IMR-90 (cell line): ENCODE measurements around the gene SLC4A4. TPM values are rescaled to one million over a fixed set of nuclear protein-coding genes. Genes with fewer than 3 reads are reported as not detected.

Experiments used
- ATAC-seq: fragments of 200-7000 bp; cut with Tn5 transposase; 2 replicates; pipeline ENCODE4 v1.9.1; 2020; ENCODE audit warnings: low read depth, mild to moderate bottlenecking, moderate library complexity
- BruUV-seq: library from RNA; stranded (reverse); fragments of 400-500 nt; replicated peaks from 2 replicates; lab custom pipeline; 2021; lab: Mats Ljungman, UMichigan
- CTCF ChIA-PET: fragments of 300-600 bp; formaldehyde crosslinking; extraction: SDS; loops from one replicate; lab custom pipeline; 2021; ENCODE audit warnings: antibody characterized with exemption; lab: Yijun Ruan, JAX
- POLR2A ChIA-PET: fragments of 300-600 bp; sonication (Branson Sonifier 250); formaldehyde crosslinking; loops from one replicate; lab custom pipeline; 2022; ENCODE audit warnings: antibody characterized with exemption; ENCODE audit not compliant: unreplicated experiment; lab: Charles Lee
- DNase-seq: peaks from one replicate; pipeline ENCODE4 v3.0.0; 2013
- H2AFZ ChIP-seq: replicated peaks from 2 replicates; pipeline ENCODE3; 2013; ENCODE audit warnings: low read length, mild to moderate bottlenecking; ENCODE audit not compliant: poor library complexity
- H2AK5ac ChIP-seq: 2 replicates; pipeline ENCODE4 v1.6.1; 2013; ENCODE audit warnings: low read depth, low read length, inconsistent platforms
- H2AK9ac ChIP-seq: replicated peaks from 2 replicates; pipeline ENCODE3; 2013; ENCODE audit warnings: mild to moderate bottlenecking, low read depth, low read length, moderate library complexity; ENCODE audit not compliant: poor library complexity
- H2BK120ac ChIP-seq: 2 replicates; pipeline ENCODE4 v1.6.1; 2013; ENCODE audit warnings: low read depth, low read length, inconsistent platforms
- H2BK15ac ChIP-seq: 3 replicates; pipeline ENCODE4 v1.6.1; 2013; ENCODE audit warnings: low read depth, low read length, inconsistent platforms
- H2BK20ac ChIP-seq: 2 replicates; pipeline ENCODE4 v1.6.1; 2013; ENCODE audit warnings: low read depth, mild to moderate bottlenecking, inconsistent platforms, low read length, moderate library complexity
- H2BK5ac ChIP-seq: 2 replicates; pipeline ENCODE4 v1.6.1; 2013; ENCODE audit warnings: mild to moderate bottlenecking, low read depth, low read length, inconsistent platforms; ENCODE audit not compliant: poor library complexity, severe bottlenecking
- H3K14ac ChIP-seq: replicated peaks from 2 replicates; pipeline ENCODE4 v1.6.1; 2013; ENCODE audit warnings: low read depth, low read length, inconsistent platforms
- H3K18ac ChIP-seq: 2 replicates; pipeline ENCODE4 v1.6.1; 2013; ENCODE audit warnings: low read depth, low read length, control low read depth
- H3K23ac ChIP-seq: 2 replicates; pipeline ENCODE4 v1.6.1; 2013; ENCODE audit warnings: low read depth, low read length, inconsistent platforms
- H3K27ac ChIP-seq: 2 replicates; pipeline ENCODE4 v1.5.1; 2013; ENCODE audit warnings: mild to moderate bottlenecking, control low read depth, low read length; ENCODE audit not compliant: insufficient read depth
- H3K27me3 ChIP-seq: 2 replicates; pipeline ENCODE4 v1.6.1; 2013; ENCODE audit warnings: low read length; ENCODE audit not compliant: control insufficient read depth, insufficient read depth
- H3K36me3 ChIP-seq: 2 replicates; pipeline ENCODE4 v1.6.1; 2013; ENCODE audit warnings: low read length, mixed read lengths; ENCODE audit not compliant: control insufficient read depth, insufficient read depth
- H3K4ac ChIP-seq: 2 replicates; pipeline ENCODE4 v1.6.1; 2013; ENCODE audit warnings: low read depth, low read length, inconsistent platforms
- H3K4me1 ChIP-seq: 2 replicates; pipeline ENCODE4 v1.6.1; 2013; ENCODE audit warnings: low read length, mixed read lengths; ENCODE audit not compliant: control insufficient read depth, insufficient read depth
- H3K4me2 ChIP-seq: 2 replicates; pipeline ENCODE4 v1.6.1; 2013; ENCODE audit warnings: low read depth, mild to moderate bottlenecking, control low read depth, low read length, moderate library complexity
- H3K4me3 ChIP-seq: 2 replicates; pipeline ENCODE4 v1.5.1; 2013; ENCODE audit warnings: low read depth, mild to moderate bottlenecking, control low read depth, low read length, moderate library complexity; ENCODE audit not compliant: insufficient read depth
- H3K56ac ChIP-seq: 2 replicates; pipeline ENCODE4 v1.6.1; 2013; ENCODE audit warnings: low read length, inconsistent platforms; ENCODE audit not compliant: insufficient read depth; ENCODE audit errors: extremely low read depth
- H3K79me1 ChIP-seq, 2 experiments: 2 replicates each; pipeline ENCODE4 v1.6.1; 2013; ENCODE audit warnings: low read length in 2 of 2, inconsistent platforms in 1 of 2, low read depth in 1 of 2
- H3K9ac ChIP-seq: 2 replicates; pipeline ENCODE4 v1.6.1; 2013; ENCODE audit warnings: low read depth, low read length, control low read depth
- H3K9me1 ChIP-seq: 2 replicates; pipeline ENCODE4 v1.6.1; 2013; ENCODE audit warnings: low read length, inconsistent platforms; ENCODE audit not compliant: insufficient read depth
- H3K9me3 ChIP-seq: 2 replicates; pipeline ENCODE4 v1.6.1; 2013; ENCODE audit warnings: low read length; ENCODE audit not compliant: control insufficient read depth, insufficient read depth
- H4K20me1 ChIP-seq: 2 replicates; pipeline ENCODE4 v1.6.1; 2013; ENCODE audit warnings: low read length, inconsistent platforms; ENCODE audit not compliant: insufficient read depth
- H4K5ac ChIP-seq: 2 replicates; pipeline ENCODE4 v1.6.1; 2013; ENCODE audit warnings: mild to moderate bottlenecking, low read depth, low read length, control low read depth
- H4K8ac ChIP-seq, 2 experiments: 2 replicates each; pipeline ENCODE4 v1.6.1; 2013; ENCODE audit warnings: low read depth in 2 of 2, low read length in 2 of 2, control low read depth in 1 of 2, inconsistent platforms in 1 of 2
- H4K91ac ChIP-seq: 2 replicates; pipeline ENCODE4 v1.6.1; 2013; ENCODE audit warnings: low read depth, low read length, inconsistent platforms; ENCODE audit not compliant: insufficient read depth
- BHLHE40 ChIP-seq: fragments of 150-350 bp; IDR thresholded peaks from 2 replicates; pipeline ENCODE4 v1.6.1; 2016; ENCODE audit warnings: mild to moderate bottlenecking, low read depth, low read length
- CEBPB ChIP-seq: IDR thresholded peaks from 2 replicates; pipeline ENCODE4 v1.6.1; 2012; ENCODE audit warnings: low read depth, low read length, improper control_type of control experiment
- CHD1 ChIP-seq: IDR thresholded peaks from 2 replicates; pipeline ENCODE4 v1.6.1; 2012; ENCODE audit warnings: low read depth, low read length, improper control_type of control experiment
- ELK1 ChIP-seq: fragments of 150-350 bp; IDR thresholded peaks from 2 replicates; pipeline ENCODE4 v1.6.1; 2016; ENCODE audit warnings: low read depth, mild to moderate bottlenecking, low read length, moderate library complexity, borderline replicate concordance
- FOS ChIP-seq: fragments of 150-350 bp; IDR thresholded peaks from 2 replicates; pipeline ENCODE4 v1.6.1; 2016; ENCODE audit warnings: low read depth, low read length
- MAFK ChIP-seq: IDR thresholded peaks from 2 replicates; pipeline ENCODE4 v1.6.1; 2012; ENCODE audit warnings: low read depth, low read length, improper control_type of control experiment
- MAZ ChIP-seq: IDR thresholded peaks from 2 replicates; pipeline ENCODE4 v1.6.1; 2012; ENCODE audit warnings: low read depth, mild to moderate bottlenecking, low read length, improper control_type of control experiment, moderate library complexity, borderline replicate concordance
- MXI1 ChIP-seq: IDR thresholded peaks from 2 replicates; pipeline ENCODE4 v1.6.1; 2012; ENCODE audit warnings: low read depth, mild to moderate bottlenecking, low read length, moderate library complexity, borderline replicate concordance
- NFE2L2 ChIP-seq: fragments of 150-350 bp; IDR thresholded peaks from 2 replicates; pipeline ENCODE4 v1.6.1; 2016; ENCODE audit warnings: low read depth, mild to moderate bottlenecking, low read length
- POLR2A ChIP-seq: IDR thresholded peaks from 2 replicates; pipeline ENCODE4 v1.6.1; 2012; ENCODE audit warnings: mild to moderate bottlenecking, low read depth, low read length
- RCOR1 ChIP-seq: IDR thresholded peaks from 2 replicates; pipeline ENCODE4 v1.6.1; 2012; ENCODE audit warnings: mild to moderate bottlenecking, low read length, improper control_type of control experiment; ENCODE audit not compliant: insufficient replicate concordance
- SMC3 ChIP-seq: fragments of 150-350 bp; IDR thresholded peaks from 2 replicates; pipeline ENCODE4 v1.6.1; 2016; ENCODE audit warnings: low read depth, mild to moderate bottlenecking, antibody characterized with exemption, low read length, moderate library complexity
- USF2 ChIP-seq: fragments of 150-350 bp; IDR thresholded peaks from 2 replicates; pipeline ENCODE4 v1.6.1; 2017; ENCODE audit warnings: mild to moderate bottlenecking, antibody characterized with exemption, low read length, low read depth
- WGBS, 2 experiments: methylation state at CpG; one replicate each; pipeline versions ENCODE4 v1.1.5 to v1.1.7; 2013; ENCODE audit warnings: missing lambda C conversion rate in 2 of 2; ENCODE audit not compliant: insufficient read length in 1 of 2; ENCODE audit errors: extremely low coverage in 2 of 2; 5-methylcytosine and 5-hydroxymethylcytosine counted together
- dilution Hi-C: fragments of 300-500 bp; cut with HindIII; formaldehyde crosslinking; loops from one replicate; pipeline ENCODE4 v1.14.3; 2018; ENCODE audit warnings: low sequenced_read_pairs; ENCODE audit not compliant: unreplicated experiment
- in situ Hi-C: fragments of 300-500 bp; cut with MboI; formaldehyde crosslinking; loops from 3 replicates; pipeline ENCODE4 v1.14.3; 2019; ENCODE audit warnings: low sequenced_read_pairs, inconsistent platforms, mixed read lengths
- intact Hi-C: fragments of 100-400 bp; cut with micrococcal nuclease; formaldehyde crosslinking; loops from 2 replicates; pipeline ENCODE4 v1.10.0; 2022
- polyA plus RNA-seq, 3 experiments: library from polyadenylated mRNA; depleted of rRNA; stranded (reverse); fragments of >200 nt; gene quantifications; 2 replicates each; pipeline ENCODE4 v1.2.3, GENCODE V29; 2012; ENCODE audit warnings: low replicate concordance in 1 of 3
- total RNA-seq: library from RNA; depleted of rRNA; stranded (reverse); fragments of >200 nt; gene quantifications from 2 replicates; pipeline ENCODE4 v1.2.3, GENCODE V29; 2012

The SLC4A4 gene
- total and polyA plus RNA-seq, 2 of the 4 experiments (the other 2 are of a cell fraction): 5.6 to 16.8 TPM

- no peak for TF ChIP-seq USF2
Measured at GRCh38 chr4:71607780-71608677, 269.2 kb downstream of the SLC4A4 start (continued).

- Histone ChIP-seq H2BK120ac (no peak overlapping the region), H4K5ac (no peak overlapping the region), H3K9ac (no peak overlapping the region), H3K4me2 (no peak overlapping the region; the same call in 1 of the 2 replicates), H3K36me3 (no peaks in the 10 kb centered on the region), H4K20me1 (no peaks in the 10 kb centered on the region), H3K9me1 (no peaks in the 10 kb centered on the region), H3K27me3 (peaks cover 3% of the 10 kb centered on the region), H2BK15ac (no peak overlapping the region), H3K4ac (no peak overlapping the region), H3K9me3 (no peaks in the 10 kb centered on the region; the same call in 1 of the 2 replicates), H2AK5ac (no peak overlapping the region), H4K91ac (no peak overlapping the region), H3K18ac (no peak overlapping the region), H3K27ac (no peak overlapping the region), H3K56ac (no peak overlapping the region), H2AK9ac (no peak overlapping the region), H4K8ac (no peak overlapping the region), H2BK5ac (no peak overlapping the region), H3K23ac (no peak overlapping the region), H2AFZ (no peak overlapping the region), H2BK20ac (no peak overlapping the region), H3K4me3 (no peak overlapping the region), H3K4me1 (peaks cover 3% of the 10 kb centered on the region; the same call in 1 of the 2 replicates), H3K79me1 (no peaks in the 10 kb centered on the region), H3K14ac (no peak overlapping the region)
- intact Hi-C loops: no loop called here
- POLR2A ChIA-PET: no interaction called here
- DNase-seq (no peak), ATAC-seq (no peak)
- CTCF ChIA-PET: interaction anchor here (0.6 kb wide), 1 partner anchor 55 kb away, joined by 6 read pairs; no protein-coding TSS in a partner anchor
- BruUV-seq: no TSS peak
- in situ Hi-C loops: no loop called here
- dilution Hi-C loops: no loop called here
- no CpG with 5 or more reads among the region's 2 CpGs for WGBS, 2 experiments
- TF ChIP-seq NFE2L2: no peak
- TF ChIP-seq MAFK: no peak
- TF ChIP-seq BHLHE40: no peak
- TF ChIP-seq POLR2A: no peak
- no peak for TF ChIP-seq USF2
- no peak for TF ChIP-seq SMC3
- TF ChIP-seq CHD1: no peak
- TF ChIP-seq RCOR1: no peak
- no peak for TF ChIP-seq FOS
- TF ChIP-seq ELK1: no peak
- no peak for TF ChIP-seq MXI1
- no peak for TF ChIP-seq CEBPB
- TF ChIP-seq MAZ: no peak
Measured at GRCh38 chr4:71608678-71609071, 269.9 kb downstream of the SLC4A4 start.
